IMR-90 (cell line): ENCODE data around the gene C12orf56.

Source experiments
- BHLHE40 ChIP-seq: fragments of 150-350 bp; IDR thresholded peaks from 2 replicates; pipeline ENCODE4 v1.6.1; 2016; ENCODE audit warnings: mild to moderate bottlenecking, low read depth, low read length
- CEBPB ChIP-seq: IDR thresholded peaks from 2 replicates; pipeline ENCODE4 v1.6.1; 2012; ENCODE audit warnings: low read depth, low read length, improper control_type of control experiment
- CHD1 ChIP-seq: IDR thresholded peaks from 2 replicates; pipeline ENCODE4 v1.6.1; 2012; ENCODE audit warnings: low read depth, low read length, improper control_type of control experiment
- CTCF ChIP-seq: conservative IDR thresholded peaks from 2 replicates; pipeline ENCODE4 v1.5.1; 2012; ENCODE audit warnings: mild to moderate bottlenecking, low read depth, low read length, improper control_type of control experiment
- FOS ChIP-seq: fragments of 150-350 bp; IDR thresholded peaks from 2 replicates; pipeline ENCODE4 v1.6.1; 2016; ENCODE audit warnings: low read depth, low read length
- MAZ ChIP-seq: IDR thresholded peaks from 2 replicates; pipeline ENCODE4 v1.6.1; 2012; ENCODE audit warnings: low read depth, mild to moderate bottlenecking, low read length, improper control_type of control experiment, moderate library complexity, borderline replicate concordance
- MXI1 ChIP-seq: IDR thresholded peaks from 2 replicates; pipeline ENCODE4 v1.6.1; 2012; ENCODE audit warnings: low read depth, mild to moderate bottlenecking, low read length, moderate library complexity, borderline replicate concordance
- NFE2L2 ChIP-seq: fragments of 150-350 bp; IDR thresholded peaks from 2 replicates; pipeline ENCODE4 v1.6.1; 2016; ENCODE audit warnings: low read depth, mild to moderate bottlenecking, low read length
- POLR2A ChIP-seq: IDR thresholded peaks from 2 replicates; pipeline ENCODE4 v1.6.1; 2012; ENCODE audit warnings: mild to moderate bottlenecking, low read depth, low read length
- RAD21 ChIP-seq: IDR thresholded peaks from 2 replicates; pipeline ENCODE4 v1.6.1; 2012; ENCODE audit warnings: low read length, improper control_type of control experiment
- RCOR1 ChIP-seq: IDR thresholded peaks from 2 replicates; pipeline ENCODE4 v1.6.1; 2012; ENCODE audit warnings: mild to moderate bottlenecking, low read length, improper control_type of control experiment; ENCODE audit not compliant: insufficient replicate concordance
- RFX5 ChIP-seq: IDR thresholded peaks from 2 replicates; pipeline ENCODE4 v1.8.0; 2012; ENCODE audit warnings: low read depth, mild to moderate bottlenecking, low read length, moderate library complexity
- SMC3 ChIP-seq: fragments of 150-350 bp; IDR thresholded peaks from 2 replicates; pipeline ENCODE4 v1.6.1; 2016; ENCODE audit warnings: low read depth, mild to moderate bottlenecking, antibody characterized with exemption, low read length, moderate library complexity
- USF2 ChIP-seq: fragments of 150-350 bp; IDR thresholded peaks from 2 replicates; pipeline ENCODE4 v1.6.1; 2017; ENCODE audit warnings: mild to moderate bottlenecking, antibody characterized with exemption, low read length, low read depth

- no peak for TF ChIP-seq POLR2A
- TF ChIP-seq FOS, result no peak
- TF ChIP-seq CTCF, result no peak
- no peak for TF ChIP-seq MAZ
- TF ChIP-seq USF2, result no peak
- TF ChIP-seq CEBPB, result no peak
- TF ChIP-seq BHLHE40, result no peak
- no peak for TF ChIP-seq RAD21
- no peak for TF ChIP-seq SMC3
- no peak for TF ChIP-seq RCOR1
- no peak for TF ChIP-seq NFE2L2
- no peak for TF ChIP-seq MXI1
- no peak for TF ChIP-seq CHD1
- no peak for TF ChIP-seq RFX5
Measured at GRCh38 chr12:64320611-64321010, 69.9 kb downstream of the C12orf56 start.
